ENCODE results near the gene NELFB.

The NELFB gene

DNA sequence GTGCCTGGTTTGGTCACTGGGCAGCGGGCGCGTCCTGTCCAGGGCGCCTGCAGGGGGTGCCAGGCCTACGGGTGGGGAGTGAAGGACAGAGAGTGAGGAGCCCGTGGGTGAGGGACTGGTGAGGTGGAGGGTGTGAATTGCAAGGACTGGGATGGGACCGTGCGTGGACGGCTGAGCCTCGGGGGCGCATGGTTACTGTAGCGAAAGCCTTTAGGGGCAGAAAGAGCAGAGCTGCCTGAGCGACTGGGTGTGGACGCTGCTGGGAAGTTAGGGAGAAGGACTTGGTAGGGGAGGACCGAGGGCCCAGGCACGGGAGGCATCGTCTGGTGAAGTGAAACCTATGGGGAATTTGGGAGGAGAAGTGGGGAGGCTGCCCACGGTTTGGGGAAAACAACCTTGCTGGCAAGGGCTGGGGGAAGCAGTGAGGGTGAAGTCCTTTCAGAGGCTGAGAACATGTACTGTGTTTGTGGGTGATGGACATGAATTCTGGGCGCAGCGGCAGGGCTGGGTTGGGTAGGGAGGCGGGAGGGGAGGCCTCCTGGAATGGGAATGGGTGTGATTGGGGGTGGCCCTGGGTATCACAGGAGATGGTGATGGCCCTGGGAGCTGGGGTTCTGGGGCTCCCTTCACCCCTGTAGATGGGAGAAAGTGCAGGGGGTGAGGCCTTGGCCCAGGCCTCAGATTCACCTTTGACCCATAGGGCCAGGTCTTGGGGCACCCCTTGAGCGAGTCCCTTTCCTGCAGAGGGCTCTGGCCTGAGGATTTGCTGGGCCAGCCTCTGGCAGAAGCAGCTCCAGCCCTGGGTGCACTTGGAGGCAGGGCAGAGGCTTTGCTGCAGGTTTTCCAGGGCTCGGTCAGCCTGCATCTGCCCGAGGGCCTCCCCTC is 20.7 kb downstream of the NELFB start:
- Histone ChIP-seq H3K9me3 (replicated peaks in 1 of 11) (no peaks in the 10 kb centered on the region), H3K27ac (peak overlapping the region; percentile 76 to 95 (median 88); a peak in 21 of 22 replicates), H3K36me3 (peaks cover 15 to 45% (median 36%) of the 10 kb centered on the region in 11 experiments), H3K4me2 (peak overlapping the region; percentile 84 to 100 (median 98)), H3K9ac (peak overlapping the region; percentile 74 to 93 (median 82); a peak in 21 of 22 replicates), H3K4me1 (peaks cover 79 to 100% (median 99%) of the 10 kb centered on the region in 10 experiments), H4K20me1 (peaks cover 9 to 62% (median 27%) of the 10 kb centered on the region in 11 experiments; a peak in 21 of 22 replicates), H3K4me3 (peak overlapping the region in 9 of 10 experiments; percentile 41 to 92 (median 60); a peak in 15 of 20 replicates), H3K27me3 (no peaks in the 10 kb centered on the region)
- TF ChIP-seq Cebpa-rat (IDR thresholded peaks at IDR 0.05): no peak

- Histone ChIP-seq H3K36me3 (peaks cover 15 to 53% (median 32%) of the 10 kb centered on the region in 11 experiments), H3K27me3 (no peaks in the 10 kb centered on the region), H3K4me1 (peaks cover 79 to 100% (median 98%) of the 10 kb centered on the region in 10 experiments), H3K9me3 (replicated peaks in 1 of 11) (no peaks in the 10 kb centered on the region), H3K4me2 (peak overlapping the region; percentile 84 to 100 (median 98)), H4K20me1 (peaks cover 7 to 63% (median 26%) of the 10 kb centered on the region in 11 experiments; a peak in 20 of 22 replicates), H3K4me3 (peak overlapping the region; percentile 41 to 92 (median 64)), H3K9ac (peak overlapping the region; percentile 74 to 93 (median 82)), H3K27ac (peak overlapping the region; percentile 76 to 95 (median 88))
- no peak for TF ChIP-seq Cebpa-rat (IDR thresholded peaks at IDR 0.05)
Observed at GRCh38 chr9:137276473-137277328, 21.6 kb downstream of the NELFB start.

DNA sequence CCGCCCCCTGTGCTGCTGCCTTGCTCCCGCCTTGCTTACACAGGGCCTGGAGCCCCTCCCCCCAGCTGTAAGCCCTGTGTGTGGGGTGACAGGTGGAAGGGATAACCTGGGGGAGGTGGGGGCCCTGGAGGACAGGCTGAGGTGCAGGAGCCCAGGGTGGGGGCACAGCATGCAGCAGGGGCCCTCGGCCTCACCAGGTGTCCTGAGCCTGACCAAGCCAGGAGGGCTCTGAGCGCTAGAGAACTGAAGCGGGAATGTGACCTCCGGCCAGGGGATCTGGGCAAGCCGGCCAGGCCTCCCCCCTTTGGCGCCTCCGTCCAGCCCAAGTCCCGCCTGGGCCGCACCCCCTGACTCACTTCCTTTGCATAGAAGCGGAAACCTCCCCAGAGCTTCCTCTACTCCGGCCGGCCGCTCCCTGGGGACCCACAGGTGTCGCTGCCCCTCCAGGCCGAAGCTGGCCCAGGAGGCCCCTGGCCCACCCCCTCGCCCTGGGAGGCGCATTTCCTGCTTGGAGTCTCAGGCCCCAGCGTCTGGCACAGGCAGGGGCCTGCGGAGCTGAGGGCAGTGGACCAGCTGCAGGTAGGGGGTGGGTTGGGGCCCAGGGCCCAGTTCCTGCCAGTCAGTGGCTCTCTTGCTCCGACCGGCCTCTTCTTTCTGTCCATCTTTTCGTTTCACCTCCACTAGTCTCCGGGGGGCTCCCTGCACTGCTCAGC is 22.4 kb downstream of the NELFB start, which contains the start of gene TOR4A:
Gene TOR4A (plus strand): TSS at position 398 of the 713 bp plus-strand sequence. CDS start 964 bp downstream, outside the sequence.
- Histone ChIP-seq H4K20me1 (peaks cover 1 to 63% (median 21%) of the 10 kb centered on the region in 11 experiments; a peak in 18 of 22 replicates), H3K36me3 (peaks cover 10 to 53% (median 26%) of the 10 kb centered on the region in 11 experiments), H3K4me1 (peaks cover 79 to 100% (median 98%) of the 10 kb centered on the region in 10 experiments), H3K9me3 (replicated peaks in 1 of 11) (no peaks in the 10 kb centered on the region), H3K27me3 (no peaks in the 10 kb centered on the region), H3K4me2 (peak within 1 kb of the TSS; percentile 84 to 100 (median 98)), H3K9ac (peak within 1 kb of the TSS; percentile 74 to 93 (median 82)), H3K4me3 (peak within 1 kb of the TSS; percentile 41 to 92 (median 64)), H3K27ac (peak within 1 kb of the TSS; percentile 76 to 95 (median 88))
- no peak for TF ChIP-seq Cebpa-rat (IDR thresholded peaks at IDR 0.05)

DNA sequence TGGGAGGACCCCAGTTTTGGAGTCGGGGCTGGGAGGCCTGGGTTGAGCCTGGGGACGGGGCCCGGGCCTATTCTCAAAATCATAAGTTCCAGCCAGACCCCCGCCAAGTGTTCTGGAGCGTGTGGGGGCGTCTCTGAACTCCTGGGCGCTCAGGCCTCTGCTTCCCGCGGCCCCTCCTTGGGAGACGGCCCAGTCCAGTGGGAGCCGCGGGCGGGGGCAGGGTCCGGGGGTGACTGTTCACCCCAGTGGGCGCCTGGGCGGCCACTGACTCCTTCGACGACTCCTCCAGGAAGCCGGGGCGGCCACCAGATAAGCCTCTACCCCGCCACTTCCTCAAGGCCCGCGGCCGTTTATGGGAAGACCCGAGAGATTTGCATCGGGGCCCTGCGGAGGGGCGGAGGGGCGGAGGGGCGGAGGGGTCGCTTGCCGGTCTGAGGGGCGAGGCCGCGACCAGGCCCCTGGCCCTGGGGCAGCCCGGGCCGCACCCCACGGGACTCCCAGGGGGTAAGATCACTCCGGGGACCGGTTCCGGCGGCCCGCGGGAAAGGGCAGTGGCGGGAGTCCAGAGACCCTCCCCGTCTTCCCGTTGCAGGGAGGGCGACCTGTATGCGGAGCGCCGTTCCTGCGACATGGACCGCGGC is 23.1 kb downstream of the NELFB start:
- Histone ChIP-seq H3K4me2 (peak overlapping the region; percentile 84 to 100 (median 98)), H3K36me3 (peaks cover 3 to 50% (median 19%) of the 10 kb centered on the region in 11 experiments; a peak in 18 of 22 replicates), H3K27ac (peak overlapping the region; percentile 76 to 95 (median 88)), H4K20me1 (peaks cover 0 to 65% (median 18%) of the 10 kb centered on the region in 11 experiments; a peak in 14 of 22 replicates), H3K4me1 (peaks cover 86 to 100% (median 98%) of the 10 kb centered on the region in 10 experiments), H3K4me3 (peak overlapping the region; percentile 41 to 92 (median 64)), H3K9me3 (replicated peaks in 1 of 11) (no peaks in the 10 kb centered on the region), H3K9ac (peak overlapping the region; percentile 74 to 93 (median 82)), H3K27me3 (no peaks in the 10 kb centered on the region)
- no peak for TF ChIP-seq Cebpa-rat (IDR thresholded peaks at IDR 0.05)

- peak overlapping the region in 6 of 11 experiments; percentile 78 to 93 (median 87); a peak in 8 of 22 replicates for H3K9ac ChIP-seq
- H3K4me1 ChIP-seq: peaks cover 86 to 97% (median 93%) of the 10 kb centered on the region in 10 experiments
Observed at GRCh38 chr9:137278721-137279711, 23.9 kb downstream of the NELFB start.

GRCh38 chr9:137279741-137280473 is 24.8 kb downstream of the NELFB start:
- TF ChIP-seq Cebpa-rat (IDR thresholded peaks at IDR 0.05): no peak
- peak overlapping the region in 9 of 11 experiments; percentile 53 to 71 (median 65); a peak in 11 of 22 replicates for H3K9ac ChIP-seq
- peaks cover 0 to 57% (median 13%) of the 10 kb centered on the region in 11 experiments; a peak in 14 of 22 replicates for H3K36me3 ChIP-seq
- H4K20me1 ChIP-seq: peaks cover 0 to 72% (median 9%) of the 10 kb centered on the region in 11 experiments; a peak in 14 of 22 replicates
- H3K27me3 ChIP-seq: no peaks in the 10 kb centered on the region
- peaks cover 77 to 88% (median 84%) of the 10 kb centered on the region in 10 experiments for H3K4me1 ChIP-seq
- peaks cover 0 to 3% (median 0%) of the 10 kb centered on the region in 11 experiments; a peak in 4 of 22 replicates for H3K9me3 ChIP-seq (replicated peaks in 1 of 11)
- H3K4me3 ChIP-seq: peak overlapping the region in 6 of 10 experiments; percentile 29 to 92 (median 64); a peak in 11 of 20 replicates
- no peak overlapping the region; a peak in 1 of 22 replicates for H3K27ac ChIP-seq
- H3K4me2 ChIP-seq: peak overlapping the region; percentile 84 to 100 (median 98)

More at GRCh38 chr9:137278721-137279711, 23.9 kb downstream of the NELFB start:
- Histone ChIP-seq H3K9me3 (replicated peaks in 1 of 11) (no peaks in the 10 kb centered on the region), H3K4me2 (peak overlapping the region; percentile 84 to 100 (median 98)), H3K27me3 (no peaks in the 10 kb centered on the region), H3K36me3 (peaks cover 0 to 50% (median 13%) of the 10 kb centered on the region in 11 experiments; a peak in 14 of 22 replicates), H3K27ac (peak overlapping the region in 6 of 11 experiments; percentile 87 to 95 (median 90); a peak in 7 of 22 replicates), H4K20me1 (peaks cover 0 to 71% (median 15%) of the 10 kb centered on the region in 11 experiments; a peak in 14 of 22 replicates), H3K4me3 (peak overlapping the region in 6 of 10 experiments; percentile 60 to 92 (median 83); a peak in 11 of 20 replicates)
- no peak for TF ChIP-seq Cebpa-rat (IDR thresholded peaks at IDR 0.05)

Data from BLaER1 treated with 17β-estradiol and CSF1 and Interleukin-3, amounts not matched to agents 10 nM and 100 nM (cell line).